ENCODE data around the gene RFFL. TPM values are rescaled to one million over a fixed set of nuclear protein-coding genes. Genes with fewer than 3 reads are reported as not detected.

Gene RFFL
- total RNA-seq, 1 donor from 2014 or later: 34.1 TPM

GRCh38 chr17:35019386-35020179, 43.9 kb downstream of the RFFL start:
- no peak for TF ChIP-seq CTCF (IDR thresholded peaks at IDR 0.05)
- H3K4me3 Mint-ChIP-seq: no peak overlapping the region
- POLR2A ChIA-PET: interaction anchor here (0.7 to 0.8 kb wide), 2 partner anchors 99 to 664 kb away, joined by 3 to 4 read pairs; no protein-coding TSS in a partner anchor
- no peak overlapping the region for H3K27ac Mint-ChIP-seq
- no peak for DNase-seq
- H3K9me3 Mint-ChIP-seq: no peaks in the 10 kb centered on the region
- peaks cover 59% of the 10 kb centered on the region for H3K36me3 Mint-ChIP-seq (ENCODE audit: low read depth)
- intact Hi-C loops (cut with micrococcal nuclease): loop anchor here (5.0 kb wide), 1 partner anchor 43 kb away; the partner anchor contains the start of gene RFFL
- H3K4me1 Mint-ChIP-seq: peaks cover 12% of the 10 kb centered on the region
- no peak for ATAC-seq (ENCODE audit: low read depth)
- H3K27me3 Mint-ChIP-seq: no peaks in the 10 kb centered on the region
- CTCF ChIA-PET: interaction anchor here (0.9 kb wide), 1 partner anchor 70 kb away, joined by 4 read pairs; no protein-coding TSS in a partner anchor

- H3K27ac Mint-ChIP-seq: no peak overlapping the region
- POLR2A ChIA-PET: interaction anchor here (0.8 kb wide), 1 partner anchor 100 kb away, joined by 3 read pairs; no protein-coding TSS in a partner anchor
Measured at GRCh38 chr17:35018814-35019213, 44.7 kb downstream of the RFFL start.

GRCh38 chr17:35017021-35017420, 46.5 kb downstream of the RFFL start:
- no peak overlapping the region for H3K27ac Mint-ChIP-seq
- CTCF ChIA-PET: no interaction called here

More at GRCh38 chr17:35018814-35019213, 44.7 kb downstream of the RFFL start:
- peaks cover 65% of the 10 kb centered on the region for H3K36me3 Mint-ChIP-seq (ENCODE audit: low read depth)
- H3K27me3 Mint-ChIP-seq: no peaks in the 10 kb centered on the region
- CTCF ChIA-PET: interaction anchor here (0.9 kb wide), 1 partner anchor 71 kb away, joined by 4 read pairs; no protein-coding TSS in a partner anchor
- H3K4me1 Mint-ChIP-seq: peaks cover 12% of the 10 kb centered on the region
- no peak overlapping the region for H3K4me3 Mint-ChIP-seq
- H3K9me3 Mint-ChIP-seq: no peaks in the 10 kb centered on the region
- intact Hi-C loops (cut with micrococcal nuclease): no loop called here
- no peak for ATAC-seq (ENCODE audit: low read depth)
- TF ChIP-seq CTCF (IDR thresholded peaks at IDR 0.05): no peak
- DNase-seq: no peak

GRCh38 chr17:35016369-35016768, 47.1 kb downstream of the RFFL start:
- ATAC-seq (ENCODE audit: low read depth) (no peak), DNase-seq (no peak)
- ChIA-PET POLR2A (no interaction called here), CTCF (no interaction called here)
- intact Hi-C loops (cut with micrococcal nuclease): no loop called here
- Mint-ChIP-seq H3K36me3 (ENCODE audit: low read depth) (peaks cover 80% of the 10 kb centered on the region), H3K4me3 (no peak overlapping the region), H3K4me1 (no peaks in the 10 kb centered on the region), H3K9me3 (no peaks in the 10 kb centered on the region), H3K27me3 (no peaks in the 10 kb centered on the region), H3K27ac (no peak overlapping the region)
- TF ChIP-seq CTCF (IDR thresholded peaks at IDR 0.05): no peak

More at GRCh38 chr17:35017021-35017420, 46.5 kb downstream of the RFFL start:
- ATAC-seq (ENCODE audit: low read depth): no peak
- Mint-ChIP-seq H3K4me3 (no peak overlapping the region), H3K9me3 (no peaks in the 10 kb centered on the region), H3K4me1 (no peaks in the 10 kb centered on the region), H3K36me3 (ENCODE audit: low read depth) (peaks cover 77% of the 10 kb centered on the region), H3K27me3 (no peaks in the 10 kb centered on the region)
- DNase-seq: no peak
- no peak for TF ChIP-seq CTCF (IDR thresholded peaks at IDR 0.05)
- POLR2A ChIA-PET: no interaction called here
- intact Hi-C loops (cut with micrococcal nuclease): no loop called here

- CTCF ChIA-PET: interaction anchor here (1.7 kb wide), 1 partner anchor 78 kb away, joined by 4 read pairs; no protein-coding TSS in a partner anchor
- TF ChIP-seq CTCF (IDR thresholded peaks at IDR 0.05): no peak
- intact Hi-C loops (cut with micrococcal nuclease): no loop called here
- DNase-seq: no peak
- POLR2A ChIA-PET: no interaction called here
- Mint-ChIP-seq H3K36me3 (ENCODE audit: low read depth) (peaks cover 84% of the 10 kb centered on the region), H3K27ac (no peak overlapping the region), H3K4me3 (no peak overlapping the region), H3K9me3 (no peaks in the 10 kb centered on the region), H3K27me3 (no peaks in the 10 kb centered on the region), H3K4me1 (no peaks in the 10 kb centered on the region)
- ATAC-seq (ENCODE audit: low read depth): no peak
Measured at GRCh38 chr17:35011671-35012216, 51.8 kb downstream of the RFFL start.
